Gastrocnemius medialis (tissue), 4 donors: Measurements from ENCODE around the gene KLHDC2.

ENCODE experiments used
- POLR2A ChIP-seq, 2 donors: fragments of 450-650 bp; IDR thresholded peaks; one replicate each; pipeline ENCODE4 v1.6.1; 2017; ENCODE audit warnings: antibody characterized with exemption in 2 of 2, mild to moderate bottlenecking in 2 of 2, moderate library complexity in 2 of 2
- TF ChIP-seq, protein P1 (sequence below), 5 experiments: fragments of 450-650 bp in 3 of 5; fragments of 200-600 bp in 2 of 5; sonication (generic) in 2 of 5; IDR thresholded peaks in 4 of 5; conservative IDR thresholded peaks in 1 of 5; 1 replicate in 4 of 5; 2 replicates in 1 of 5; pipeline ENCODE4 v1.5.1; 2016 to 2019; ENCODE audit warnings: antibody characterized with exemption in 5 of 5, mild to moderate bottlenecking in 3 of 5, moderate library complexity in 3 of 5

- TF ChIP-seq, protein P1, sequence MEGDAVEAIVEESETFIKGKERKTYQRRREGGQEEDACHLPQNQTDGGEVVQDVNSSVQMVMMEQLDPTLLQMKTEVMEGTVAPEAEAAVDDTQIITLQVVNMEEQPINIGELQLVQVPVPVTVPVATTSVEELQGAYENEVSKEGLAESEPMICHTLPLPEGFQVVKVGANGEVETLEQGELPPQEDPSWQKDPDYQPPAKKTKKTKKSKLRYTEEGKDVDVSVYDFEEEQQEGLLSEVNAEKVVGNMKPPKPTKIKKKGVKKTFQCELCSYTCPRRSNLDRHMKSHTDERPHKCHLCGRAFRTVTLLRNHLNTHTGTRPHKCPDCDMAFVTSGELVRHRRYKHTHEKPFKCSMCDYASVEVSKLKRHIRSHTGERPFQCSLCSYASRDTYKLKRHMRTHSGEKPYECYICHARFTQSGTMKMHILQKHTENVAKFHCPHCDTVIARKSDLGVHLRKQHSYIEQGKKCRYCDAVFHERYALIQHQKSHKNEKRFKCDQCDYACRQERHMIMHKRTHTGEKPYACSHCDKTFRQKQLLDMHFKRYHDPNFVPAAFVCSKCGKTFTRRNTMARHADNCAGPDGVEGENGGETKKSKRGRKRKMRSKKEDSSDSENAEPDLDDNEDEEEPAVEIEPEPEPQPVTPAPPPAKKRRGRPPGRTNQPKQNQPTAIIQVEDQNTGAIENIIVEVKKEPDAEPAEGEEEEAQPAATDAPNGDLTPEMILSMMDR (IDR thresholded peaks at IDR 0.05 in 4 of 5, conservative IDR thresholded peaks at IDR 0.05 in 1 of 5): no peak
- no peak for TF ChIP-seq POLR2A (IDR thresholded peaks at IDR 0.05)
These were observed 1.1 kb upstream of the KLHDC2 start for GRCh38 chr14:49766839-49767238.
